PC-9 (cell line): ENCODE results near the gene TXNDC16.

Experiments used
- CTCF ChIP-seq: fragments of 200-600 bp; sonication (generic); conservative IDR thresholded peaks from 2 replicates; pipeline ENCODE4 v1.6.1; 2017; ENCODE audit warnings: mixed run types, antibody characterized with exemption, mild to moderate bottlenecking, moderate library complexity
- EZH2 ChIP-seq: fragments of 200-600 bp; sonication (generic); IDR thresholded peaks from 2 replicates; pipeline ENCODE4 v1.8.0; 2017; ENCODE audit warnings: antibody characterized with exemption, low read depth

- TF ChIP-seq CTCF (no peak), EZH2 (no peak)
Observed at GRCh38 chr14:52596320-52596719, 44.0 kb upstream of the TXNDC16 start.
